ENCODE results near the gene GRIN3B.
"Not testable (repeated sequence)": the region's sequence is repeated elsewhere in the genome, so short reads cannot be mapped to it uniquely, and the experiment has no call there.

The GRIN3B gene, protein sequence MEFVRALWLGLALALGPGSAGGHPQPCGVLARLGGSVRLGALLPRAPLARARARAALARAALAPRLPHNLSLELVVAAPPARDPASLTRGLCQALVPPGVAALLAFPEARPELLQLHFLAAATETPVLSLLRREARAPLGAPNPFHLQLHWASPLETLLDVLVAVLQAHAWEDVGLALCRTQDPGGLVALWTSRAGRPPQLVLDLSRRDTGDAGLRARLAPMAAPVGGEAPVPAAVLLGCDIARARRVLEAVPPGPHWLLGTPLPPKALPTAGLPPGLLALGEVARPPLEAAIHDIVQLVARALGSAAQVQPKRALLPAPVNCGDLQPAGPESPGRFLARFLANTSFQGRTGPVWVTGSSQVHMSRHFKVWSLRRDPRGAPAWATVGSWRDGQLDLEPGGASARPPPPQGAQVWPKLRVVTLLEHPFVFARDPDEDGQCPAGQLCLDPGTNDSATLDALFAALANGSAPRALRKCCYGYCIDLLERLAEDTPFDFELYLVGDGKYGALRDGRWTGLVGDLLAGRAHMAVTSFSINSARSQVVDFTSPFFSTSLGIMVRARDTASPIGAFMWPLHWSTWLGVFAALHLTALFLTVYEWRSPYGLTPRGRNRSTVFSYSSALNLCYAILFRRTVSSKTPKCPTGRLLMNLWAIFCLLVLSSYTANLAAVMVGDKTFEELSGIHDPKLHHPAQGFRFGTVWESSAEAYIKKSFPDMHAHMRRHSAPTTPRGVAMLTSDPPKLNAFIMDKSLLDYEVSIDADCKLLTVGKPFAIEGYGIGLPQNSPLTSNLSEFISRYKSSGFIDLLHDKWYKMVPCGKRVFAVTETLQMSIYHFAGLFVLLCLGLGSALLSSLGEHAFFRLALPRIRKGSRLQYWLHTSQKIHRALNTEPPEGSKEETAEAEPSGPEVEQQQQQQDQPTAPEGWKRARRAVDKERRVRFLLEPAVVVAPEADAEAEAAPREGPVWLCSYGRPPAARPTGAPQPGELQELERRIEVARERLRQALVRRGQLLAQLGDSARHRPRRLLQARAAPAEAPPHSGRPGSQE

GRCh38 chr19:1000095-1000494 lies at the start of gene GRIN3B:
Gene GRIN3B (plus strand): TSS chr19:1000419. CDS start chr19:1000438, 19 bp downstream.
- DNase-seq, result no peak

- no peak for DNase-seq
Observed at GRCh38 chr19:952049-952679, 48.1 kb upstream of the GRIN3B start.

GRCh38 chr19:952680-953444 lies 47.4 kb upstream of the GRIN3B start:
- DNase-seq, result no peak

DNA sequence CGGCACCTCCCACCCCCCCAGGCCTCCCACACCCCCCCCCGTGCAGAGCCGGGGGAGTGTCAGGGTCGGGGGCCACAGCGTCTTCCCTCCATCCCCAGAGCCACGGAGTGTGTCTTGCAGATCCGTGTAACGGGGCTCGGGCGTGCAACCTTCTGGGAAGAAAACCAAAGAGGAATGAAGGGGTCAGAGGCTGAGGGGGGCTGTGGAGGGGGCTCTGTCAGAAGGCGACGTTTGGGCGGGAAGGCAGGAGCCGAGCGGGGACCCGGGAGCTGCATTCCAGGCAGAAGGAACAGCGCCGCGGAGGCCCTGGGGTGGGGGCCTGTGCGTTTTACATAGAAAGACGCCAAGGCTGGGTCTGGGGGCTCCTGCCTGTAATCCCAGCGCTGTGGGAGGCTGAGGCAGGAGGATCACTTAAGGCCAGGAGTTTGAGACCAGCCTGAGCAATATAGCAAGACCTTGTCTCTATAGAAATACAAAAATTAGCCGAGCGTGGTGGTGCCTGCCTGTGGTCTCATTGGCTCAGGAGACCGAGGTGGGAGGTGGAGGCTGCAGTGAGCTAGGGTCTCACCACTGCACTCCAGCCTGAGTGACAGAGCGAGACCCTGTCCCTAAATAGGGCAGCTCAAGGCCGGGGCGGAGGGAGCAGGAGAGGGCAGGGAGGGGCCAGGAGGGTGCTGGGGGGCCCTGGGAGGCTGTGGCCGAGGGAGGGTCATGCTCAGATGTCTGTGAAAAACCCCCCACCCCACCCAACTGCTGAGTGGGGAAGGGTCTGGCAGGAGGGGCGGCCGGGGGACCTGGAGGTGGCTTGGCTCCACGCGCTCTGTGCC lies 46.6 kb upstream of the GRIN3B start:
- DNase-seq, result no peak

DNA sequence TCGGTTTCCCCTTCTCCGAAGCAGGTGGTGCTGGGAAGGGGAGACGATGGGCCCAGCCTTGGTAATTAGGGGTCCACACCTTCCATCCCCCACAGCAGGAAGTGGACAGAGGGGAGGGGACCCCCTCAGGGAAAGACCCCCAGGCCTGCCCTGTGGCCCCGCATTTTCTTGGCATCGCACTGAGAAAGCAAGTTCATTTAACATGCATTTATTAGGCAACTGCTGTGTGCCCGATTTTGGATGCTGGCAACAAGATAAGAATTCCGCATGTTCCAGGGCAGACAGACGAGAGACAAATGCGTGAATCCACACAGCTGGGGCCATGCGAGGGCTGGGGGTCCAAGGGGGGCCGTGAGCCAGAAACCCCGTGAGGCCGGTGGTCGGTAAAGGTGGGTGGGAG lies 45.9 kb upstream of the GRIN3B start:
- DNase-seq, result no peak

GRCh38 chr19:954672-955494 lies 45.3 kb upstream of the GRIN3B start:
- DNase-seq, result no peak

DNA sequence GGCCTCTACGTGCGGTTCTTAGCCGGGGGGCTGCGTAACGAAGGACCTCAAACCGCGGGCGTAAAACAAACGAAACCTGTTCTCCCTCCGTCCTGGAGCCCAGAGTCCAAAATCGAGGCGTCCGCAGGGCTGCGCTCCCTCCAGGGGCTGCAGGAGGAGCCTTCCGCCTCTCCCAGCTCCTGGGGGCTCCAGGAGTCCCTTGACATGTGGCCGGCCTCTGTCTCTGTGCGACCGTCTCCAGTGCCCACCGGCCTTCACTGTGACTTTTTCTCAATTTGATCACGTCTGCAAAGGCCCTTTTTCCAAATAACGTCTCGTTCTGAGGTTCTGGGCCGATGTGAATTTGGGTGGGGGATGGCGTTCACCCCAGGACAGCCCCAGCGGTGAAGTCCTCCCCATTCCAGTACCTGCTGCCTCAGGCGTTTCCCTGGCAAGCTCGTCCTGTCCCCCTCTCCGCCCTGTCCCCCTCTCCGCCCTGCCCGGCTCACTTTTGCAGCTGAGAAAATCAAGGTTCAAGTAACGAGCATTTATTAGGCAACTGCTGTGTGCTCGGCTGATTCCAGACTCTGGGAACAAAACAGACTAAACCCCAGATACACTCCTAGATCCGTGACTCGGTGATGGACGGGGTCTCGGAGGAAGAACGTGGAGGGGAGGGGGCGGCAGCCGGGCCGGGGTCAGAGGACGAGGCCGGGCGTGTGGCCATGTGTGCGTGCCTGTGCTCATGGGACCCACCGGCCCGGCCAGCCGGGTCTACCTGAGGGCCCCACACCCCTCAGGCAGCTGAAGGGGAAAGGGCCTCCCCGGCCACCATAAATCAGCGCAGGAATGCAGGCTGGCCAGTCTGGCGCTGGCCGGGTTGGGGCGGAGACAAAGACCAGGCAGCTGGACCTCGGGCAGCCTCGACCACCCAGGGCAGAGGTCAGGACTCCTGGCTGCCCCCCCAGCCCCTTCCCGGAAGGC lies 44.1 kb upstream of the GRIN3B start:
- no peak for DNase-seq

- no peak for DNase-seq
Observed at GRCh38 chr19:956766-957440, 43.3 kb upstream of the GRIN3B start.

DNA sequence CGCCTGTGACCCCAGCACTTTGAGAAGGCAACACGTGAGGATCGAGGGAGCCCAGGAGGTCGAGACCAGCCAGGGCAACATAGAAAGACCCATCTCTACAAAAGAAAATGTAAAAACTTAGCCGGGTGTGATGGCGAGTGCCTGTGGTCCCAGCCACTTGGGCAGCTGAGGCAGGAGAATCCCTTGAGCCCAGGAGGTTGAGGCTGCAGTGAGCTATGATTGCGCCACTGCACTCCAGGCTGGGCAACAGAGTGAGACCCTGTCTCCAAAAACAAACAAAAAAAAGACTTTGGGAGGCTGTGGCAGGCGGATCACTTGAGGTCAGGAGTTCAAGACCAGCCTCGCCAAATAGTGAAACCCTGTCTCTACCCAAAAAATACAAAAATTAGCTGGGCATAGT lies 42.6 kb upstream of the GRIN3B start:
- DNase-seq, result not testable (repeated sequence)

- DNase-seq, result no peak
Observed at GRCh38 chr19:958967-959855, 41.0 kb upstream of the GRIN3B start.

DNA sequence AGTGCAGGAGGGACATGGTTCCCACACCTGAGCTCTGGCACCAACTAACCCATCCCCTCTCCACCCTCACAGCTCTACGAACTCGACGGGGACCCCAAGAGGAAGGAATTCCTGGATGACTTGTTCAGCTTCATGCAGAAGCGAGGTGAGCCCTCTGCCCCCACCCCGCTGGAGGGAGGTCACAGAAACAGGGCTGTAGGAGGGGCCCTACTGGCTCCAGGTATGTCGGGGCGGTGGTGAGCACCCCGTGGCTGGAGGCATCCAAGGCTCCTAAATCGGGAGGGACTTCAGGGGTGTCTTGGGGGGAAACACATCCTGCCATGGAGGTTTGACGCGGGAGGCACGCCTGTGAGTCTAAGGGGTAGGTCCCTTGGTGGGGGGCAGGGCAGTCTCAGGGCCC lies 40.2 kb upstream of the GRIN3B start:
- no peak for DNase-seq

DNA sequence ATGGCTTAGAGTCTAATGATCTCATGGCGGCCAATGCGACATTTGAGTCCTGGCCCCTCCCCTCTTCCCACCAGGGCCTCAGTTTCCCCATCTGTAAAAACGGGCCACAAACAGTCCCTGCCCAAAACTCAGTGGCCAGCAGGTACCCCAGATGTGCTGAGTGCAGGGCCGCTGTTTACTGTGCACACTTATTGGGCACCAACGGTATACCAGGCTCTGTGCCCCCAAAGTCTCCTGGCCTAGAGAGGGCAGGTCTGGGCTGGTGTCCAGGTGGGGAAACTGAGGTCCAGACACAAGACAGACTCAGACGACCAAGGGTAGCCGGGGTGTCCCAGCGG lies 39.6 kb upstream of the GRIN3B start:
- no peak for DNase-seq

GRCh38 chr19:961866-962620 lies 38.2 kb upstream of the GRIN3B start:
- no peak for DNase-seq

GRCh38 chr19:962683-963400 lies 37.4 kb upstream of the GRIN3B start:
- DNase-seq, result no peak

DNA sequence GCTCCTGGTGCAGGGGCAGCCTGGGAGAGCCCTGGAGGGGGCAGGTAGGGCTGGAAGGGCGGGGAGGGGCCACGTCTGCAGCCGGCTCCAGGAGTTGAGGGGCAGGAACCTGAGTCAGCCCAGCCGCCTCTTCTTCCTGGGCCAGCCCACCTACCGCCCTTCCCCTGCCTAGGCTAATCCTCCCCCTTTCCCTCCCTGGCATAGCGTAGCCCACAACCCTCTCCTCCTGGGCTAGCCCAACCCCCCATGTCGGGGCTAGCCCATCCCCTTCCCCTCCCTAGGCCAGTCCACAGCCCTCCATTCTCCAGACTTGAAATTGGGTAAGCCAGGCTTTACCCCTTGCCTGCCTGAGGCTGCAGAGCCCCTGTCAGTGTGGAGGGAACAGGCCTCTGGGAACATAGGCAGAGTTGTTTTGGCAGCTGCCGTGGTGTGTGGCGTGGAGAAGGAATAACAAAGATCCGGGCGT lies 36.7 kb upstream of the GRIN3B start:
- no peak for DNase-seq

DNA sequence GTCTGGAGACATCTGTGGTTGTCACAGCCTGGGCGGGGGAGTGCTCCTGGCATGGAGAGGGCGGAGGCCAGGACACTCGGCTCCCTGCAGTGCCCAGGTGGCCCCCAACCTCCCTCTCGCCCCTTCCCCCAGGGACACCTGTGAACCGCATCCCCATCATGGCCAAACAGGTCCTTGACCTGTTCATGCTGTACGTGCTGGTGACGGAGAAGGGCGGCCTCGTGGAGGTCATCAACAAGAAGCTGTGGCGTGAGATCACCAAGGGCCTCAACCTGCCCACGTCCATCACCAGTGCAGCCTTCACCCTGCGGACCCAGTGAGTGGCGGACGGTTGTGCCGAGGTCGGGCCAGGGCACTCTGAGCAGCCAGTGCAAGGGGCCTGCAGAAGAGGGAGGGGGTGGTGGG lies 36.1 kb upstream of the GRIN3B start:
- DNase-seq, result no peak
